HL-60 (cell line): ENCODE results near the gene HOXA11.

Experiments
- CTCF ChIP-seq: IDR thresholded peaks from one replicate; pipeline ENCODE4 v1.5.1; 2011; ENCODE audit warnings: low read length, control low read depth, inconsistent platforms; ENCODE audit not compliant: insufficient read depth
- GABPA ChIP-seq: IDR thresholded peaks from 2 replicates; pipeline ENCODE4 v1.6.1; 2012; ENCODE audit warnings: low read depth
- POLR2AphosphoS5 ChIP-seq: IDR thresholded peaks from 2 replicates; pipeline ENCODE4 v1.6.1; 2012; ENCODE audit warnings: low read depth
- REST ChIP-seq: IDR thresholded peaks from 2 replicates; pipeline ENCODE4 v1.6.1; 2012; ENCODE audit warnings: low read depth; ENCODE audit not compliant: insufficient replicate concordance
- SPI1 ChIP-seq: IDR thresholded peaks from 2 replicates; pipeline ENCODE4 v1.6.1; 2012; ENCODE audit warnings: low read depth, mild to moderate bottlenecking, borderline replicate concordance

- TF ChIP-seq CTCF = no peak
- no peak for TF ChIP-seq POLR2AphosphoS5
- TF ChIP-seq GABPA = no peak
- TF ChIP-seq REST = no peak
- TF ChIP-seq SPI1 = no peak
Measured at GRCh38 chr7:27182285-27182841, 2.7 kb downstream of the HOXA11 start.
